Limb (tissue), 2 donors: Measurements from ENCODE around the gene KRT7.
"Not testable (repeated sequence)": the region's sequence is repeated elsewhere in the genome, so short reads cannot be mapped to it uniquely, and the experiment has no call there.

Source experiments
- DNase-seq, 2 donors: peaks; one replicate each; pipeline ENCODE4 v3.0.0-alpha.2; 2016; ENCODE audit errors: extremely low spot score in 2 of 2

Gene KRT7

GRCh38 chr12:52277486-52278245 is 44.6 kb downstream of the KRT7 start:
- DNase-seq = peak; percentile 10 to 22

GRCh38 chr12:52278575-52279421 is 45.8 kb downstream of the KRT7 start:
- peak; percentile 60 to 91 for DNase-seq

- no peak for DNase-seq
These were observed 46.6 kb downstream of the KRT7 start for GRCh38 chr12:52279422-52280318.

GRCh38 chr12:52280319-52280795 is 47.3 kb downstream of the KRT7 start:
- DNase-seq = no peak

- DNase-seq = no peak
These were observed 47.9 kb downstream of the KRT7 start for GRCh38 chr12:52280796-52281560.

- no peak for DNase-seq
These were observed 51.6 kb downstream of the KRT7 start for GRCh38 chr12:52284562-52285171.

- DNase-seq = no peak
These were observed 52.2 kb downstream of the KRT7 start for GRCh38 chr12:52285172-52285745.

GRCh38 chr12:52285851-52286530 is 52.9 kb downstream of the KRT7 start:
- DNase-seq = no peak

GRCh38 chr12:52286857-52287785 is 54.1 kb downstream of the KRT7 start:
- DNase-seq = not testable (repeated sequence)

GRCh38 chr12:52287816-52288805 is 55.1 kb downstream of the KRT7 start:
- DNase-seq = not testable (repeated sequence)

- DNase-seq = not testable (repeated sequence)
These were observed 57.6 kb downstream of the KRT7 start for GRCh38 chr12:52290483-52291134.

GRCh38 chr12:52291267-52291935 is 58.4 kb downstream of the KRT7 start, which contains the start of gene KRT81:
TSS of gene KRT81 (minus strand) at chr12:52291534. CDS start at chr12:52291465, 69 bp downstream.
- no peak for DNase-seq

- DNase-seq = no peak
These were observed 60.9 kb downstream of the KRT7 start for GRCh38 chr12:52293926-52294325.

- DNase-seq = no peak
These were observed 61.8 kb downstream of the KRT7 start for GRCh38 chr12:52294803-52295202.

GRCh38 chr12:52295663-52296062 is 62.6 kb downstream of the KRT7 start:
- no peak for DNase-seq
